HUES64 (cell line): ENCODE data around the gene MYO18A.

ENCODE experiments used
- H3K27ac ChIP-seq: 2 replicates; pipeline ENCODE4 v1.7.0; 2013; ENCODE audit warnings: low read depth, low read length, inconsistent platforms
- H3K27me3 ChIP-seq: 2 replicates; pipeline ENCODE4 v1.6.1; 2013; ENCODE audit warnings: mild to moderate bottlenecking, low read length; ENCODE audit not compliant: insufficient read depth
- H3K36me3 ChIP-seq: 2 replicates; pipeline ENCODE4 v1.6.1; 2013; ENCODE audit warnings: mild to moderate bottlenecking, low read length; ENCODE audit not compliant: insufficient read depth
- H3K4me1 ChIP-seq: 2 replicates; pipeline ENCODE4 v1.6.1; 2013; ENCODE audit warnings: mild to moderate bottlenecking, low read length, moderate library complexity; ENCODE audit not compliant: insufficient read depth
- H3K4me3 ChIP-seq: 2 replicates; pipeline ENCODE4 v1.5.1; 2013; ENCODE audit warnings: mild to moderate bottlenecking, low read length, moderate library complexity
- H3K9ac ChIP-seq: 2 replicates; pipeline ENCODE4 v1.6.1; 2013; ENCODE audit warnings: mild to moderate bottlenecking, low read depth, low read length
- H3K9me3 ChIP-seq: 2 replicates; pipeline ENCODE4 v1.6.1; 2013; ENCODE audit warnings: low read depth, low read length; ENCODE audit not compliant: insufficient read depth
- WGBS: fragments of 150-250, 120-280 bp; methylation state at CpG from one replicate; pipeline ENCODE4 v1.1.7; 2013; ENCODE audit warnings: missing lambda C conversion rate; 5-methylcytosine and 5-hydroxymethylcytosine counted together

The MYO18A gene

GRCh38 chr17:29059281-29059680 lies 120.9 kb downstream of the MYO18A start:
- WGBS = 97% methylated on average over 1 of the region's 2 CpGs
- H3K27ac ChIP-seq = no peak overlapping the region
- H3K36me3 ChIP-seq = 0 out of 2 replicates have a peak, but pooled peaks cover 9% of the 10 kb centered on the region
- H3K4me3 ChIP-seq = no peak overlapping the region
- no peaks in the 10 kb centered on the region for H3K27me3 ChIP-seq
- H3K4me1 ChIP-seq = peaks cover 32% of the 10 kb centered on the region
- no peaks in the 10 kb centered on the region for H3K9me3 ChIP-seq
- no peak overlapping the region for H3K9ac ChIP-seq

GRCh38 chr17:29058391-29058790 lies 121.8 kb downstream of the MYO18A start:
- H3K27ac ChIP-seq = no peak overlapping the region
- WGBS = 95% methylated on average over 3 of the region's 3 CpGs

DNA sequence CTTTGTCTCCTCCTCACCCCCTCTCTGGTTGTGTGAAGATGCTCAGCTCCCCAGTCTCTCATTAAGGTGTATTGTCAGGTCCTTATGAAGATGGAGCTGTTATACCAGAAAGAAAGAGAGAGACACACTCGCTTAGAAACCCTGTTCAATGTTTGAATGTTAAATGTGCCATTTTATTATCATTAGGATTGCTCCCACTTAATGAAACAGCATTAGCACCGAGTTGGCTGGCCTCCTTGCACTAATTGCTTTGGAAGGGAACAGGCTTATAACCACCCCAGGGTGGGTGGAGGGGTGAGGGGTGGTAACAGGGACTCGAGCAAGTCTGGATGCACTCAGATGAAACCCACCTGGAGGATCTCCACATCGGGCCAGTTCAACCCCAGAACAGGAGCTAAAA lies 122.8 kb downstream of the MYO18A start:
- H3K9ac ChIP-seq = no peak overlapping the region
- 0 out of 2 replicates have a peak, but pooled peaks cover 11% of the 10 kb centered on the region for H3K36me3 ChIP-seq
- WGBS = 89% methylated on average over 4 of the region's 4 CpGs
- H3K27ac ChIP-seq = no peak overlapping the region
- no peak overlapping the region for H3K4me3 ChIP-seq
- H3K9me3 ChIP-seq = no peaks in the 10 kb centered on the region
- H3K4me1 ChIP-seq = peaks cover 24% of the 10 kb centered on the region
- no peaks in the 10 kb centered on the region for H3K27me3 ChIP-seq

More at GRCh38 chr17:29058391-29058790, 121.8 kb downstream of the MYO18A start:
- 0 out of 2 replicates have a peak, but pooled peaks cover 11% of the 10 kb centered on the region for H3K36me3 ChIP-seq
- no peak overlapping the region for H3K4me3 ChIP-seq
- H3K9me3 ChIP-seq = no peaks in the 10 kb centered on the region
- no peak overlapping the region for H3K9ac ChIP-seq
- no peaks in the 10 kb centered on the region for H3K27me3 ChIP-seq
- peaks cover 32% of the 10 kb centered on the region for H3K4me1 ChIP-seq

DNA sequence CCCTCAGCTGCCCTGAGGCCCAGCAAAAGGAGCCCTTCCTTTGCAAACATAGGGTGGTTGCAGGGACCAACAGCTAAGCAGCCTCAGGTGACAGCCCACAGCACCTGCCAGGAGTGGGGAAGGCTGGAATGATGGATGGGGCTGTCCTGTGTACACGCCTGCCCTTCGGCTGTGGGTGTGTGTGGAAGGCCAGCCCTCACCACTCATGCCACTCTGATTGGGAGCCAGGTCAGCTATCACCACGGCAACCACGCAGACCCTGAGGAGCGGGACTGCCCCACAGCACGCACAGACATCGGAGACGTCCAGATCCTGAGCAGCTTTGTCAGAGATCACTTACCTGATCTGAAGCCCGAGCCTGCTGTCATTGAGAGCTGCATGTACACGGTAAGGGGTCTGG lies 125.4 kb downstream of the MYO18A start:
- no peak overlapping the region for H3K27ac ChIP-seq
- no peak overlapping the region for H3K4me3 ChIP-seq
- no peaks in the 10 kb centered on the region for H3K9me3 ChIP-seq
- no peak overlapping the region for H3K9ac ChIP-seq
- WGBS = 91% methylated on average over 10 of the region's 10 CpGs
- H3K27me3 ChIP-seq = no peaks in the 10 kb centered on the region
- H3K36me3 ChIP-seq = 0 out of 2 replicates have a peak, but pooled peaks cover 11% of the 10 kb centered on the region
- no peaks in the 10 kb centered on the region for H3K4me1 ChIP-seq

DNA sequence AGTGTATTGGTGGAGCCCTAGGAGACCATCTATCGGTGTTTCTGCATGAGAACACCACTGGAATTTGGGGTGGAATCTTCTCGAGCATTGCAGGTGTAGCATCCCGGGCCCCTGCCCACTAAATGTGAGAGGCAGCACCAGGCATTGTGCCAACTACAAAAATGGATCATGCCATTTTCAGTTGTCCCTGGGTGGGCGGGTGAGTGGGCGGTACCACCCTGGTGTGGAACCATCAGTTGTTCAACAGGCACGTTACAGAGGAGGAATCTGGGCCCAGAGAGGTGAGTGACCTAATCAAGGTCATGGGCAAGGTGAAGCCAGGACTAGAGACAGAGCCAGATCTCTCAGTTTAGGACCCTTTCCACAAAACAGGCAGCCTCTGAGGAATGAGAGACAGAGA lies 128.5 kb downstream of the MYO18A start:
- Histone ChIP-seq H3K36me3 (0 out of 2 replicates have a peak, but pooled peaks cover 11% of the 10 kb centered on the region), H3K4me3 (no peak overlapping the region), H3K9ac (no peak overlapping the region), H3K9me3 (no peaks in the 10 kb centered on the region), H3K27me3 (no peaks in the 10 kb centered on the region), H3K27ac (no peak overlapping the region), H3K4me1 (peaks cover 16% of the 10 kb centered on the region)
- WGBS = 87% methylated on average over 6 of the region's 6 CpGs

GRCh38 chr17:29051194-29051593 lies 129.0 kb downstream of the MYO18A start:
- H3K9ac ChIP-seq = no peak overlapping the region
- H3K27ac ChIP-seq = no peak overlapping the region
- no peaks in the 10 kb centered on the region for H3K9me3 ChIP-seq
- 88% methylated on average over 11 of the region's 12 CpGs for WGBS
- peaks cover 16% of the 10 kb centered on the region for H3K4me1 ChIP-seq
- no peaks in the 10 kb centered on the region for H3K27me3 ChIP-seq
- 0 out of 2 replicates have a peak, but pooled peaks cover 11% of the 10 kb centered on the region for H3K36me3 ChIP-seq
- H3K4me3 ChIP-seq = no peak overlapping the region

GRCh38 chr17:29050176-29050575 lies 130.0 kb downstream of the MYO18A start:
- Histone ChIP-seq H3K36me3 (peaks cover 9% of the 10 kb centered on the region; the same call in 1 of the 2 replicates), H3K9ac (no peak overlapping the region)
- 93% methylated on average over 5 of the region's 5 CpGs for WGBS

GRCh38 chr17:29049541-29050145 lies 130.6 kb downstream of the MYO18A start:
- no peaks in the 10 kb centered on the region for H3K27me3 ChIP-seq
- H3K9ac ChIP-seq = no peak overlapping the region
- WGBS = 89% methylated on average over 11 of the region's 11 CpGs
- peaks cover 10% of the 10 kb centered on the region; the same call in 1 of the 2 replicates for H3K36me3 ChIP-seq
- H3K4me1 ChIP-seq = peaks cover 16% of the 10 kb centered on the region
- H3K4me3 ChIP-seq = no peak overlapping the region
- H3K27ac ChIP-seq = no peak overlapping the region
- H3K9me3 ChIP-seq = no peaks in the 10 kb centered on the region

More at GRCh38 chr17:29050176-29050575, 130.0 kb downstream of the MYO18A start:
- Histone ChIP-seq H3K9me3 (no peaks in the 10 kb centered on the region), H3K4me3 (no peak overlapping the region), H3K27ac (no peak overlapping the region), H3K4me1 (peaks cover 16% of the 10 kb centered on the region), H3K27me3 (no peaks in the 10 kb centered on the region)

- no peaks in the 10 kb centered on the region for H3K27me3 ChIP-seq
- H3K9me3 ChIP-seq = no peaks in the 10 kb centered on the region
- peaks cover 21% of the 10 kb centered on the region for H3K4me1 ChIP-seq
- no peak overlapping the region for H3K9ac ChIP-seq
- H3K27ac ChIP-seq = no peak overlapping the region
- H3K36me3 ChIP-seq = peaks cover 4% of the 10 kb centered on the region; the same call in 1 of the 2 replicates
- no peak overlapping the region for H3K4me3 ChIP-seq
- WGBS = 58% methylated on average over 10 of the region's 10 CpGs
These were observed 131.5 kb downstream of the MYO18A start for GRCh38 chr17:29048440-29049368.

DNA sequence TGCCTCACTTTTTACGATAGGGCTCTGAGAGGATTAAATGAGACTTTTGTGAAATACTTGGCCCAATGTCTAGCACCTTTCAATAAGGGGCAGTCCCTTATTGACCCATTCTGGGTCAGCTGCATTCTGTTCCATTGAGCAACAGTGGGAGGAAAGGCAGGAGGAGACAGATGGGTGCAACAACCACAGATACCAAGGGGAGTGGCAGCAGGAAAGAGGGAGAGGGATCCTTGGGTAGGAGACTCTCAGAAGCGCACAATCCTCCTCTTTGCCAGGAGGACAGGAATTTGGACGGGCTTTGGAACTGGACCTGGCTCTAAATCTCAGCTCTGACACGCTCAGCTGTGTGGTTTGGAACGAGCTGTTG lies 133.7 kb downstream of the MYO18A start:
- WGBS = 96% methylated on average over 5 of the region's 5 CpGs
- H3K4me1 ChIP-seq = peaks cover 40% of the 10 kb centered on the region

More for the DNA sequence above, 133.7 kb downstream of the MYO18A start:
- no peaks in the 10 kb centered on the region for H3K9me3 ChIP-seq
- H3K27ac ChIP-seq = no peak overlapping the region
- no peak overlapping the region for H3K9ac ChIP-seq
- no peaks in the 10 kb centered on the region for H3K27me3 ChIP-seq
- H3K36me3 ChIP-seq = peaks cover 4% of the 10 kb centered on the region; the same call in 1 of the 2 replicates
- no peak overlapping the region for H3K4me3 ChIP-seq
